Measurements from ENCODE around the gene TK2. TPM values are rescaled to one million over a fixed set of nuclear protein-coding genes. Genes with fewer than 3 reads are reported as not detected.
"Not testable (repeated sequence)": the region's sequence is repeated elsewhere in the genome, so short reads cannot be mapped to it uniquely, and the experiment has no call there.

The TK2 gene
- total RNA-seq, 1 donor from 2014 or later, result 25.2 TPM

DNA sequence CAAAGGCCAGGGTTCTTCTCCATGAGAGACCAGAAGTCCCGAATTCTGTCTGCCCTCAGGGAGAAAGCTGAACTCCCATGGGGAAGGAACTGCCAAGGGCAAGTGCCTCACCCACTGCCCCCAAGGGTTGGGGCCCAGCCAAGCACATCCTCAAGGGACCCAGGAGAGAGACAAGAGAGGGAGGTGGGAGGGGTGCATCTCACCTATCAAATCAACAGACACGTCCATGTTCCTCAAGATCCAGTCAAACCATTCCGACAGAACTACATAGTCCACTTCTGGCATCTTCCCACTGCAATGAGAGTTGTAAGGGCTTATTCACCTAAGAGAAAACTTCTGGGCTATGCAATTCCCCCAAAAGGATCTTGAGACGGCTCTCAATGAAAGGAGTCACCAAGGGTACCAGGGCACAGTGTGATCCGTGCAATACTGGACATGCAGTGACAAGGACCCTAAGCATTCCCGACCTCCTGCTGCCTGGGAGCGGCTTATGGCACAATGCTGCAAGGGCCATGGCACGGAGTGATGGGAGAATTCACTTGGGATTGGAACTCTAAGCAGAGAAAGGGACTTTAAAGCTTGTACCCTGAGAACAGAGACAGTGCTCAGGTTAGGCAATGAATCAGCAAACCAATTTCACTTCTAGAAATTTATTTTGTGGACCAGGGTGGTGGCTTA, 32.2 kb downstream of the TK2 start:
- TF ChIP-seq, protein P1, sequence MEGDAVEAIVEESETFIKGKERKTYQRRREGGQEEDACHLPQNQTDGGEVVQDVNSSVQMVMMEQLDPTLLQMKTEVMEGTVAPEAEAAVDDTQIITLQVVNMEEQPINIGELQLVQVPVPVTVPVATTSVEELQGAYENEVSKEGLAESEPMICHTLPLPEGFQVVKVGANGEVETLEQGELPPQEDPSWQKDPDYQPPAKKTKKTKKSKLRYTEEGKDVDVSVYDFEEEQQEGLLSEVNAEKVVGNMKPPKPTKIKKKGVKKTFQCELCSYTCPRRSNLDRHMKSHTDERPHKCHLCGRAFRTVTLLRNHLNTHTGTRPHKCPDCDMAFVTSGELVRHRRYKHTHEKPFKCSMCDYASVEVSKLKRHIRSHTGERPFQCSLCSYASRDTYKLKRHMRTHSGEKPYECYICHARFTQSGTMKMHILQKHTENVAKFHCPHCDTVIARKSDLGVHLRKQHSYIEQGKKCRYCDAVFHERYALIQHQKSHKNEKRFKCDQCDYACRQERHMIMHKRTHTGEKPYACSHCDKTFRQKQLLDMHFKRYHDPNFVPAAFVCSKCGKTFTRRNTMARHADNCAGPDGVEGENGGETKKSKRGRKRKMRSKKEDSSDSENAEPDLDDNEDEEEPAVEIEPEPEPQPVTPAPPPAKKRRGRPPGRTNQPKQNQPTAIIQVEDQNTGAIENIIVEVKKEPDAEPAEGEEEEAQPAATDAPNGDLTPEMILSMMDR (IDR thresholded peaks at IDR 0.05; ENCODE audit: insufficient read depth, low read length, poor library complexity, severe bottlenecking), result no peak
- no peak for DNase-seq (ENCODE audit: low read depth)
- H3K27me3 ChIP-seq (ENCODE audit: control insufficient read depth, insufficient read depth, low read length), result no peaks in the 10 kb centered on the region
- H3K36me3 ChIP-seq (ENCODE audit: control insufficient read depth, insufficient read depth, low read length), result peaks cover 1% of the 10 kb centered on the region
- H3K4me3 ChIP-seq (ENCODE audit: low read depth, low read length), result no peak overlapping the region

DNA sequence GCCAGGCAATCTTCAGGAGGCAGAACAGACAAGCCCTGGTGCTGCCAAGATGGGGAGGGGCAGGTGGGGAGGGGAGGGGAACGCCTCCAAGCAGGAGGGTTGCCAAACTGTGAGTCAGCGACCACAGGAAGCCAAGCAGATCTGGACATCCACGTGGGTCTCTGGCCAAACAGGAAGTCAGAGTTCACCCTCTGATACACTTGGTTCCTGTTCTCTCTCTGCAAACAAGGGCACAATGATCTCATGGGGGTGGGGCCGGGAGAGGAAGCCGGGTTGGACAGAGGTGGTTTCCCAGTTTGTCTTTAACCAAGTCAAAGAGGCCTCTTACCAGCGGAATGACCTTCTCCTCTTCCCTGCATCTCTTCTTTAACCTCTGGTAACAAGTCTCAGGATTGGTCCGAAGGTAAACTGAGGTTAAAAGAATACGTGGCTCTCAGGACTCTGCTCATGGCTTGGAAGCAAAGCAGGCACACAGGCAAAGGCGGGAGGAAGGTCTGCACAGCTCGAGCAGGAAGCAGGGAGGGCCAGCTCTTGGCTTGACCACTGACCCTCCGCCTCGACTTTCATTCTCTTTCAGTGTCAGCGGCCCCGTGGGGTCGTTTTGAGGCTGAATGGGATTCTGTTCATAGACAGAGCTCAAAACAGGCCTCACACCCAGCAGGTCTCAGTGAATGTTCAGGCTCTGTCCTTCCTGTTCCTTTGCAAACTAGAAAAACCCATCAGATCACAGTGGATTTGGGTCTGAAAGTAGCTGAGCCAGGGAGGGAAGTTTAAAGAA, 32.9 kb downstream of the TK2 start:
- Histone ChIP-seq H3K36me3 (ENCODE audit: control insufficient read depth, insufficient read depth, low read length) (peaks cover 1% of the 10 kb centered on the region), H3K4me3 (ENCODE audit: low read depth, low read length) (no peak overlapping the region), H3K27me3 (ENCODE audit: control insufficient read depth, insufficient read depth, low read length) (no peaks in the 10 kb centered on the region)
- DNase-seq (ENCODE audit: low read depth), result peak; percentile 99
- TF ChIP-seq, protein P1 (IDR thresholded peaks at IDR 0.05; ENCODE audit: insufficient read depth, low read length, poor library complexity, severe bottlenecking), result no peak

DNA sequence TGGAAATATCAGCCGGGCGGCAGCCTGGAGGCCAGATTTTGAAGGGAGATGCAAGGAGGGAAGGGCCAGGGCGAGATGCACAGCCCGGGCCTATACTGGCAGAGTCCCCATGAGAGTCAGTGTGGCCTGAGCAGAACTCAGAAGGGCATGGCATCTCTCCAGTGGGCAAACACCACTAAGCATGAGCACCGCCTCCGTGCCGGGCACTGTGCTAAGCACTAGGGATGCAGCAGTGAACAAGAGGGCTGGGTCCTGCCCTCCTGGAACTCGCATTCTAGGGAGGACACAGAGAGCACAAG, 33.5 kb downstream of the TK2 start:
- no peak for DNase-seq (ENCODE audit: low read depth)
- Histone ChIP-seq H3K36me3 (ENCODE audit: control insufficient read depth, insufficient read depth, low read length) (peaks cover 1% of the 10 kb centered on the region), H3K4me3 (ENCODE audit: low read depth, low read length) (no peak overlapping the region), H3K27me3 (ENCODE audit: control insufficient read depth, insufficient read depth, low read length) (no peaks in the 10 kb centered on the region)
- TF ChIP-seq, protein P1 (IDR thresholded peaks at IDR 0.05; ENCODE audit: insufficient read depth, low read length, poor library complexity, severe bottlenecking), result no peak

DNA sequence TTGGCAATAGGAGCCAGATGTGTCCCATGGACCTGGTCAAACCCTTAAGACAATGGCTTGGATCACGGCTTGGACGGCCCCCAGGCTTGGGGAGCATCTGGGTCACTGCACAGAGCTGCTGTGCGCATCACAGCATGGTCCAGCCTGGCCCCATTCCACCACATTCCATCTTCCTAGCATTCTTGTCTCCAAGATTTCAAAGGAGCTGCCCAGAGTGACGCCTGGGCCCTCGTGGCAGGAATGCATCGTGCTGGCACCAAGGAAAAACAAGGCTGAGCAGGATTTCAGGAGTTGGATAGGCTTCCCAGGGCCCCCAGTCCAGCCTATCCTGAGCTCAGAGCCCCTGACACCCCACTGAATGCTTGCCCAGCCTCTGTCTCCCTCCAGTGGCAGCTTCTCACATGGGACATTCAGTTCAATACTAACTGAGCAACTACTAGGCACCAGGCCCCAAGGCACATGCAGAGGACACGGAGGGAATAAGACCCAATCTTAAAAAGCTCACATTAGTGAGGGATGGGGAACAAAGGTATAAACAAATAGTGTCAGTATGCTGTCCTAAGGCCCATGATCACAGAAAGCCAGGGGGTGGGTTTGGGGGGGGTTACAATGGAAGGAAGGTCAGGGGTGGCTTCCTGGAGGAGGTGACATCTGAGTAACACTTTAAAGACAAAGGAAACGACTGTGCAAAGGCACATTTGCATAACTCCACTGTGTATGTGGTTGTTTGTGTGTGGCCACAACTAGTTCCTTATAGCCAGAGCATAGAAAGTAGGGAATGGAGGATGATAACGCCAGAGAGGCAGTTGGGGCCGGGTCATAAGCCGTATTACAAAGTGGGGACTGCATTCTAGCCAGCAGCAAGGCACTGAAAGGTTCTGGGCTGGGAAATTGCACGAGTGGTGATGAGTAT, 34.1 kb downstream of the TK2 start:
- no peak for DNase-seq (ENCODE audit: low read depth)
- Histone ChIP-seq H3K27me3 (ENCODE audit: control insufficient read depth, insufficient read depth, low read length) (no peaks in the 10 kb centered on the region), H3K36me3 (ENCODE audit: control insufficient read depth, insufficient read depth, low read length) (peaks cover 1% of the 10 kb centered on the region), H3K4me3 (ENCODE audit: low read depth, low read length) (no peak overlapping the region)
- TF ChIP-seq, protein P1 (IDR thresholded peaks at IDR 0.05; ENCODE audit: insufficient read depth, low read length, poor library complexity, severe bottlenecking), result peak; percentile 37

DNA sequence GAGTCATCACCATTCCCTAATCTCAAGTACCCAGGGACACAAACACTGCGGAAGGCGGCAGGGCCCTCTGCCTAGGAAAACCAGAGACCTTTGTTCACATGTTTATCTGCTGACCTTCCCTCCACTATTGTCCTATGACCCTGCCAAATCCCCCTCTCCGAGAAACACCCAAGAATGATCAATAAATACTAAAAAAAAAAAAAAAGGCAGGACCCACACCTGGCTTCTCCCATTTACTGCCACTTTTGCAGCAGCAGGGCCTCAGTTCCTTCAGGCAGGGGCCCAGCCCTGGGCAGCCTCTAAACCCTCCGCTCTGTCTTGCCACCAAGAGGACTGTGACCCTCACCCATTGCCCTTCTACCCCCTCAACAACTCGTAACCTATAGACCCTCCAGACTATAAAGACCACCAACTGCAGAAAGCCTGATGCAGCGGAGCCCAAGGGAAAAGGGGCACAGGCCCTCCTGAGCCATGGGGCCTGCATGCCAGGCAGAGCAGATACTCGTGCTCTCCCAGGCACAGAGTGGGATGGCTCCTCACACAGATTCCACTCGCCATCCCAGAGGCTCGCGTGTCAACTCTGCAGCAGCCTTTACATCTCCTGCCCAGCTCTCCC, 34.8 kb downstream of the TK2 start:
- DNase-seq (ENCODE audit: low read depth); H3K4me3 ChIP-seq (ENCODE audit: low read depth, low read length); H3K36me3 ChIP-seq (ENCODE audit: control insufficient read depth, insufficient read depth, low read length); H3K27me3 ChIP-seq (ENCODE audit: control insufficient read depth, insufficient read depth, low read length): not testable (repeated sequence)

DNA sequence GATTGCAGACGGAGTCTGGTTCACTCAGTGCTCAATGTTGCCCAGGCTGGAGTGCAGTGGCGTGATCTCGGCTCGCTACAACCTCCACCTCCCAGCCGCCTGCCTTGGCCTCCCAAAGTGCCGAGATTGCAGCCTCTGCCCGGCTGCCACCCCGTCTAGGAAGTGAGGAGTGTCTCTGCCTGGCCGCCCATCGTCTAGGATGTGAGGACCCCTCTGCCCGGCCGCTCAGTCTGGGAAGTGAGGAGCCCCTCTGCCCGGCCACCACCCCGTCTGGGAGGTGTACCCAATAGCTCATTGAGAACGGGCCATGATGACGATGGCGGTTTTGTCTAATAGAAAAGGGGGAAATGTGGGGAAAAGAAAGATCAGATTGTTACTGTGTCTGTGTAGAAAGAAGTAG, 35.5 kb downstream of the TK2 start:
- not testable (repeated sequence) for H3K36me3 ChIP-seq (ENCODE audit: control insufficient read depth, insufficient read depth, low read length); H3K4me3 ChIP-seq (ENCODE audit: low read depth, low read length); DNase-seq (ENCODE audit: low read depth); H3K27me3 ChIP-seq (ENCODE audit: control insufficient read depth, insufficient read depth, low read length)

All from kidney epithelial cell (primary cell).